K562 (cell line): Measurements from ENCODE around the gene PRPF6. TPM values are rescaled to one million over a fixed set of nuclear protein-coding genes. Genes with fewer than 3 reads are reported as not detected.

Source experiments
- CTBP1 ChIP-seq: fragments of 450-650 bp; IDR thresholded peaks from 2 replicates; pipeline ENCODE4 v1.6.1; 2016; ENCODE audit warnings: borderline replicate concordance
- DDX20 ChIP-seq: fragments of 450-650 bp; IDR thresholded peaks from 2 replicates; pipeline ENCODE4 v1.6.1; 2016; ENCODE audit warnings: missing genetic modification characterization, low read depth, mild to moderate bottlenecking, missing compliant biosample characterization, moderate library complexity
- EHMT2 ChIP-seq: fragments of 450-650 bp; IDR thresholded peaks from 2 replicates; pipeline ENCODE4 v1.6.1; 2018; ENCODE audit warnings: antibody characterized with exemption
- FOXJ3 ChIP-seq: sonication (generic); formaldehyde crosslinking; IDR thresholded peaks from 2 replicates; pipeline ENCODE4 v1.4.0; 2020; ENCODE audit warnings: mild to moderate bottlenecking, missing genetic modification reagents
- HES1 ChIP-seq: fragments of 450-650 bp; IDR thresholded peaks from 2 replicates; pipeline ENCODE4 v1.6.1; 2016; ENCODE audit warnings: low read depth, mild to moderate bottlenecking, moderate library complexity
- ID3 ChIP-seq, 2 experiments: fragments of 250-450 bp in 1 of 2; fragments of 450-650 bp in 1 of 2; sonication (Bioruptor Pico) in 1 of 2; IDR thresholded peaks; 2 replicates each; pipeline versions ENCODE4 v1.6.1 to v1.8.0; 2016 to 2021; ENCODE audit warnings: mild to moderate bottlenecking in 2 of 2, moderate library complexity in 2 of 2, missing compliant biosample characterization in 1 of 2, missing genetic modification characterization in 1 of 2
- KLF10 ChIP-seq: fragments of 250-450 bp; sonication (Bioruptor Pico); IDR thresholded peaks from 2 replicates; pipeline ENCODE4 v1.6.1; 2021; ENCODE audit warnings: matching md5 sums
- MAZ ChIP-seq, 2 experiments: fragments of 450-650 bp in 1 of 2; sonication (generic) in 1 of 2; formaldehyde crosslinking; IDR thresholded peaks in 1 of 2; conservative IDR thresholded peaks in 1 of 2; 2 replicates each; pipeline versions ENCODE4 v1.4.0 to v1.5.0; 2020; ENCODE audit warnings: mild to moderate bottlenecking in 1 of 2, missing genetic modification reagents in 1 of 2
- NCOR1 ChIP-seq: fragments of 450-650 bp; IDR thresholded peaks from 2 replicates; pipeline ENCODE4 v1.6.1; 2016; ENCODE audit warnings: mild to moderate bottlenecking, moderate library complexity
- POLR2A ChIP-seq: fragments of 450-650 bp; conservative IDR thresholded peaks from 2 replicates; pipeline ENCODE4 v1.6.1; 2016
- SIRT6 ChIP-seq: IDR thresholded peaks from one replicate; pipeline ENCODE4 v1.6.1; 2012; ENCODE audit warnings: low read depth, mild to moderate bottlenecking, control low read depth, inconsistent platforms, low read length, moderate library complexity
- SMARCA4 ChIP-seq: fragments of 450-650 bp; IDR thresholded peaks from 2 replicates; pipeline ENCODE4 v1.6.1; 2016
- SUPT5H ChIP-seq: fragments of 450-650 bp; IDR thresholded peaks from 2 replicates; pipeline ENCODE4 v1.6.1; 2016
- TCF7 ChIP-seq: sonication (generic); IDR thresholded peaks from 2 replicates; pipeline ENCODE4 v1.6.1; 2016; ENCODE audit warnings: antibody characterized with exemption, borderline replicate concordance
- TGIF2 ChIP-seq: sonication (generic); formaldehyde crosslinking; IDR thresholded peaks from 2 replicates; pipeline ENCODE4 v1.8.1; 2022; ENCODE audit warnings: mild to moderate bottlenecking, missing genetic modification reagents, moderate library complexity
- ZBTB12 ChIP-seq: fragments of 250-450 bp; sonication (Bioruptor Pico); IDR thresholded peaks from 2 replicates; pipeline ENCODE4 v1.4.0; 2020
- ZNF609 ChIP-seq: sonication (generic); formaldehyde crosslinking; IDR thresholded peaks from 2 replicates; pipeline ENCODE4 v1.8.1; 2023; ENCODE audit warnings: missing genetic modification reagents, mild to moderate bottlenecking, borderline replicate concordance
- ZNF668 ChIP-seq: fragments of 250-450 bp; sonication (Bioruptor Pico); IDR thresholded peaks from 2 replicates; pipeline ENCODE4 v1.8.0; 2022; ENCODE audit warnings: mild to moderate bottlenecking, inconsistent platforms
- ZNF766 ChIP-seq: fragments of 200-800 bp; sonication (Bioruptor generic); conservative IDR thresholded peaks from 2 replicates; pipeline ENCODE4 v1.6.1; 2016; ENCODE audit warnings: missing genetic modification characterization, missing compliant biosample characterization
- polyA plus RNA-seq, 8 experiments: library from polyadenylated mRNA; depleted of rRNA in 4 of 8; stranded (reverse) in 5 of 8; unstranded in 3 of 8; fragments of >200 nt; fragmentation: Nextera tagmentation in 2 of 8; fragmentation: Illumina TruSeq in 1 of 8; extraction: Ambion mirVana in 2 of 8; extraction: Trizol in 1 of 8; gene quantifications; 2 replicates each; pipeline versions ENCODE4 v1.2.1 to v1.2.3, GENCODE V29; 2011 to 2014; ENCODE audit warnings: inconsistent platforms in 1 of 8, missing spikeins in 1 of 8
- total RNA-seq, 7 experiments: library from RNA; depleted of rRNA in 6 of 7; stranded (reverse); fragments of >200 nt in 6 of 7; fragmentation: Illumina TruSeq in 2 of 7; extraction: Trizol in 2 of 7; gene quantifications; 2 replicates each; pipeline versions ENCODE4 v1.2.1 to v1.2.3, GENCODE V29; 2011 to 2021; ENCODE audit warnings: low replicate concordance in 1 of 7
- TF ChIP-seq, protein P1 (sequence below): IDR thresholded peaks from 2 replicates; pipeline ENCODE4 v1.6.1; 2012; ENCODE audit warnings: low read depth, low read length, improper control_type of control experiment, borderline replicate concordance

Gene PRPF6
- total and polyA plus RNA-seq, 9 of the 15 experiments (the other 6 are each of a cell fraction or from before 2014, with no cell fraction given): 4.2 to 83.2 (median 59.9) TPM

- no peak for TF ChIP-seq ZNF609 (CRISPR knock-in tag)
- no peak for TF ChIP-seq ZBTB12 (CRISPR knock-in tag)
- TF ChIP-seq FOXJ3 (CRISPR knock-in tag): no peak
- no peak for TF ChIP-seq EHMT2
- TF ChIP-seq, protein P1, sequence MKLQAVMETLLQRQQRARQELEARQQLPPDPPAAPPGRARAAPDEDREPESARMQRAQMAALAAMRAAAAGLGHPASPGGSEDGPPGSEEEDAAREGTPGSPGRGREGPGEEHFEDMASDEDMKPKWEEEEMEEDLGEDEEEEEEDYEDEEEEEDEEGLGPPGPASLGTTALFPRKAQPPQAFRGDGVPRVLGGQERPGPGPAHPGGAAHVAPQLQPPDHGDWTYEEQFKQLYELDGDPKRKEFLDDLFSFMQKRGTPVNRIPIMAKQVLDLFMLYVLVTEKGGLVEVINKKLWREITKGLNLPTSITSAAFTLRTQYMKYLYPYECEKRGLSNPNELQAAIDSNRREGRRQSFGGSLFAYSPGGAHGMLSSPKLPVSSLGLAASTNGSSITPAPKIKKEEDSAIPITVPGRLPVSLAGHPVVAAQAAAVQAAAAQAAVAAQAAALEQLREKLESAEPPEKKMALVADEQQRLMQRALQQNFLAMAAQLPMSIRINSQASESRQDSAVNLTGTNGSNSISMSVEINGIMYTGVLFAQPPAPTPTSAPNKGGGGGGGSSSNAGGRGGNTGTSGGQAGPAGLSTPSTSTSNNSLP: no peak
- TF ChIP-seq TCF7: no peak
- peak; percentile 64; the same call in 1 of the 2 replicates for TF ChIP-seq NCOR1
- TF ChIP-seq POLR2A: peak; percentile 51; the same call in 1 of the 2 replicates
- TF ChIP-seq SUPT5H: peak; percentile 50; the same call in 1 of the 2 replicates
- no peak for TF ChIP-seq ID3 (CRISPR knock-in tag; IDR thresholded peaks at IDR 0.05)
- 0 out of 2 replicates have a peak, but pooled peaks have one; percentile 41 for TF ChIP-seq ID3 (tag; IDR thresholded peaks at IDR 0.05)
- TF ChIP-seq MAZ (CRISPR knock-in tag; conservative IDR thresholded peaks at IDR 0.05 in 1 of 2, IDR thresholded peaks at IDR 0.05 in 1 of 2): peak; percentile 33 to 69; a peak in 3 of 4 replicates
- no peak for TF ChIP-seq ZNF766 (CRISPR knock-in tag)
- no peak for TF ChIP-seq KLF10 (CRISPR knock-in tag)
- TF ChIP-seq CTBP1: peak; percentile 93
- TF ChIP-seq SMARCA4: peak; percentile 55; the same call in 1 of the 2 replicates
- no peak for TF ChIP-seq DDX20 (tag)
- TF ChIP-seq SIRT6: no peak
- TF ChIP-seq HES1: peak; percentile 53; the same call in 1 of the 2 replicates
- TF ChIP-seq ZNF668 (CRISPR knock-in tag): no peak
- no peak for TF ChIP-seq TGIF2
Observed at GRCh38 chr20:64042054-64042781, 61.3 kb downstream of the PRPF6 start (continued).
